Chondrocyte (in vitro differentiated cells): Measurements from ENCODE around the gene PLEKHM2. TPM values are rescaled to one million over a fixed set of nuclear protein-coding genes. Genes with fewer than 3 reads are reported as not detected.

Experiments used
- DNase-seq: peaks from one replicate; pipeline ENCODE4 v3.0.0; 2021; ENCODE audit warnings: mixed read lengths, low spot score
- H3K27ac Mint-ChIP-seq: one replicate; pipeline ENCODE4 v1.8.0; 2021; ENCODE audit warnings: mild to moderate bottlenecking, moderate library complexity, mixed read lengths; ENCODE audit not compliant: unreplicated experiment
- H3K27me3 Mint-ChIP-seq: 2 replicates; pipeline ENCODE4 v1.8.0; 2021; ENCODE audit warnings: low read depth, mixed read lengths
- H3K36me3 Mint-ChIP-seq: 2 replicates; pipeline ENCODE4 v1.8.0; 2021; ENCODE audit warnings: low read depth, mixed read lengths
- H3K4me1 Mint-ChIP-seq: 2 replicates; pipeline ENCODE4 v1.8.0; 2021; ENCODE audit warnings: low read depth, mild to moderate bottlenecking, mixed read lengths
- H3K4me3 Mint-ChIP-seq: one replicate; pipeline ENCODE4 v1.8.0; 2021; ENCODE audit warnings: mild to moderate bottlenecking, moderate library complexity, mixed read lengths; ENCODE audit not compliant: unreplicated experiment
- H3K9me3 Mint-ChIP-seq: 2 replicates; pipeline ENCODE4 v1.8.0; 2021; ENCODE audit warnings: low read depth, mixed read lengths
- CTCF ChIP-seq: fragments of 200-600 bp; sonication (generic); IDR thresholded peaks from 2 replicates; pipeline ENCODE4 v1.5.0; 2021; ENCODE audit warnings: antibody characterized with exemption, mild to moderate bottlenecking, moderate library complexity
- total RNA-seq: library from RNA; stranded (reverse); gene quantifications from 3 replicates; pipeline ENCODE4 v1.2.1, GENCODE V29; 2021

The PLEKHM2 gene
- total RNA-seq, 1 donor from 2014 or later, result 68.3 TPM

DNA sequence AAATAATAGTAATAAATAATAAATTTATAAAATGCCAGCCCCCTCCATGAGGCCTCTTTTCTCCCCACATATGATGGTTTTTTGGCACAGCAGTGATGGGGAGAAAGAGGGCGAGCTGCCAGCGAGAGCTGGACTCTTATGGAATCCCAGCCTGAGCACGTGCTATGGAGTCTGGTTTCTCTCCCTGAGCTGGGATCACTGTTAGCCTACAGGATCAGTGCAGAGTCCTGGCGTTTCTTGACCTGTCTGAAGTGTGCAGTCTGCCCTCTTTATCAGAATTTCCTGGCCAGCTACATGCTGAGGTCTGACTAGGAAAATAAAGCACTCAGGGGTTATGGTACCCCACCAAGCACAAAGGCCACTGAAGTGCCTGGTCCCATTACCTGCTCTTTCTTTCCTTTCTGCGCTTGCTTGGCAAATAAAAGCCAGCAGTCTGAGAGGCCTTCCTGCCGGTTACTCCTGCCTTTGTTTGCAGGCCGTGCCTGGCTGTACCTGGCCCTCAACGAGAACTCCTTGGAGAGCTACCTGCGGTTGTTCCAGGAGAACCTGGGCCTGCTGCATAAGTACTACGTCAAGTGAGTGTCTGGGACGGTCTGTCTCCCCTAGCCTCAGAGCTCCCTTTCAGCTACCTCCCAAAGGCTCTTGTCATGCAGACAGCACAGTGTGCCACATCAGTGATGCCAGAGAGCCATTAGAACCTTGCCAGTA is 33.5 kb downstream of the PLEKHM2 start:
- Mint-ChIP-seq H3K4me1 (peaks cover 19% of the 10 kb centered on the region), H3K4me3 (no peak overlapping the region), H3K9me3 (no peaks in the 10 kb centered on the region), H3K36me3 (peaks cover 11% of the 10 kb centered on the region), H3K27me3 (no peaks in the 10 kb centered on the region), H3K27ac (no peak overlapping the region)
- DNase-seq, result no peak
- no peak for TF ChIP-seq CTCF

DNA sequence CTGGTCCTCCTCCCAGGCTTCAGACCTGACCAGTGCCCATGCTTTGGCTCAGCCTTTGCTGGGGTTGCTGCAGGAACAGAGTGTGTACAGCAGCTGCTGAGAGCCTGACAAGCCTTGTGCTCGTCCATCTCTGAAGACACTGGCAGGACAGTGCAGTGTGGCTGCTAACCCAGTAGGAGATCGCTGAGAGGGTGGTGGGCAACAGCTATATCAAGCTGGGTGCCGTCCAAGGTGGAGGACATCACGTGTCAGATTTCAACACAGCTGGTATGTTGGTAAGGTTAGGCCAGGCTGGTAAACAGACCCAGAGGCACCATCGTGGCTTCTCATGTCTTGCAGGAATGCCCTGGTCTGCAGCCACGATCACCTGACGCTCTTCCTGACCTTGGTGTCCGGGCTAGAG is 34.1 kb downstream of the PLEKHM2 start:
- no peak for DNase-seq
- Mint-ChIP-seq H3K4me1 (peaks cover 22% of the 10 kb centered on the region), H3K4me3 (no peak overlapping the region), H3K9me3 (no peaks in the 10 kb centered on the region), H3K27ac (no peak overlapping the region), H3K27me3 (no peaks in the 10 kb centered on the region), H3K36me3 (peaks cover 14% of the 10 kb centered on the region)
- no peak for TF ChIP-seq CTCF

- Mint-ChIP-seq H3K4me3 (no peak overlapping the region), H3K36me3 (peaks cover 14% of the 10 kb centered on the region), H3K4me1 (peaks cover 14% of the 10 kb centered on the region), H3K27me3 (no peaks in the 10 kb centered on the region), H3K9me3 (no peaks in the 10 kb centered on the region), H3K27ac (no peak overlapping the region)
- no peak for DNase-seq
- no peak for TF ChIP-seq CTCF
Measured at GRCh38 chr1:15719381-15720120, 35.4 kb downstream of the PLEKHM2 start.

DNA sequence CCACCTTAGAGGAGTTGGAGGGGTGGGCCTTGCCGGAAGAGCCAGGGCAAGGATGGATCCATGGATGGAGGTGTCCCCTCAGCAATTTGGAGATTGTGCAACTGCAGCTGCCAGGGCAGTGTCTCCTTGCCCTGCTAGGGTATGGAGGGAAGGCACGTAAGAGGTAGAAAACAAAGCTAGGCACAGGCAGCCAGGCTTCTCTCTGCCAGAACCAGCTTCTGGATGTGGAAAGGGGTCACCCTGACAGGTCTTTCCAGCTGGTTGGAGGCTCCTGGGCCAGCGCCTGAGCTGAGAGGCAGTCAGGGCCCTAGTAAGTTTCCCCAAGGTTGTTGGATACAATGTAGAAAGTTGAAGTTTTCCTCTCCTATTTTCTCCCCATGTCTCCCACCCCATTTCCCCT is 36.7 kb downstream of the PLEKHM2 start:
- Mint-ChIP-seq H3K36me3 (peaks cover 17% of the 10 kb centered on the region), H3K27ac (no peak overlapping the region), H3K4me1 (peaks cover 10% of the 10 kb centered on the region), H3K4me3 (no peak overlapping the region), H3K27me3 (no peaks in the 10 kb centered on the region), H3K9me3 (no peaks in the 10 kb centered on the region)
- no peak for TF ChIP-seq CTCF
- no peak for DNase-seq

DNA sequence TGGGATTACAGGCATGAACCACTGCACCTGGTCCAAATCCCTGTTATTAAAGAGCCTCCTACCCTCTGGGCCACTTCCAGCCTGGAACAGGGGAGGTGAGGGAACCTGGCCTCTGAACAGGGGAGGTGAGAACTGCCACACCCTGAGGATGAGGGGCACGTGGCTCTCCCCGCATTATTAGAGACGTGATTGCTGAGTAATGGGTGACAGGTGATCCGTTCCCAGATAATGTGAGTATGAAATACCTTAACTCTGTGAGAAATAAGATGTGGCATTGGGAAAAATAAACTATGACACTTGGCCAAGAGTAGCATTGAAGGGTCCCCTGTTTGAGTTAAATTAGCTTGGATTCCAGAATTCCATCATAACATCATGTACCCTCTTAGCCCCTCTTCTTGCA is 38.3 kb downstream of the PLEKHM2 start:
- no peaks in the 10 kb centered on the region for H3K27me3 Mint-ChIP-seq
- peaks cover 10% of the 10 kb centered on the region for H3K4me1 Mint-ChIP-seq
- no peak for DNase-seq
- H3K9me3 Mint-ChIP-seq, result no peaks in the 10 kb centered on the region
- peak overlapping the region; percentile 82 for H3K27ac Mint-ChIP-seq
- peaks cover 23% of the 10 kb centered on the region for H3K36me3 Mint-ChIP-seq
- H3K4me3 Mint-ChIP-seq, result no peak overlapping the region
- TF ChIP-seq CTCF, result no peak
